OCI-LY7 (cell line): ENCODE data around the gene PHTF1. TPM values are rescaled to one million over a fixed set of nuclear protein-coding genes. Genes with fewer than 3 reads are reported as not detected.

Source experiments
- BruUV-seq: library from RNA; stranded (reverse); fragments of 400-500 nt; replicated peaks from 2 replicates; lab custom pipeline; 2021; lab: Mats Ljungman, UMichigan
- CTCF ChIA-PET: fragments of 300-600 bp; sonication (Branson Sonifier 250); formaldehyde crosslinking; loops from one replicate; lab custom pipeline; 2022; ENCODE audit warnings: antibody characterized with exemption; ENCODE audit not compliant: unreplicated experiment; lab: Charles Lee
- POLR2A ChIA-PET: fragments of 300-600 bp; sonication (Branson Sonifier 250); formaldehyde crosslinking; loops from one replicate; lab custom pipeline; 2022; ENCODE audit warnings: antibody characterized with exemption; lab: Charles Lee
- DNase-seq: peaks from one replicate; pipeline ENCODE4 v3.0.0-alpha.2; 2015; ENCODE audit warnings: low spot score
- H2AFZ ChIP-seq: fragments of 200-600 bp; sonication (generic), shearing (Covaris generic); 2 replicates; pipeline ENCODE4 v1.6.1; 2014; ENCODE audit warnings: mild to moderate bottlenecking, antibody characterized with exemption, low read length, moderate library complexity
- H3K27ac ChIP-seq: fragments of 200-600 bp; sonication (generic); 2 replicates; pipeline ENCODE4 v1.5.1; 2014; ENCODE audit warnings: mixed run types, low read depth, mild to moderate bottlenecking, moderate library complexity, low read length, inconsistent platforms; ENCODE audit not compliant: poor library complexity, severe bottlenecking
- H3K36me3 ChIP-seq: fragments of 200-600 bp; sonication (generic); 2 replicates; pipeline ENCODE4 v1.6.1; 2014; ENCODE audit warnings: mild to moderate bottlenecking, antibody characterized with exemption, low read length, moderate library complexity, mixed read lengths; ENCODE audit not compliant: insufficient read depth
- H3K4me1 ChIP-seq: fragments of 200-600 bp; sonication (generic); 2 replicates; pipeline ENCODE4 v1.5.1; 2014; ENCODE audit warnings: mild to moderate bottlenecking, low read length; ENCODE audit not compliant: insufficient read depth, poor library complexity, severe bottlenecking
- H3K4me2 ChIP-seq: fragments of 200-600 bp; sonication (generic); 2 replicates; pipeline ENCODE4 v1.6.1; 2014; ENCODE audit warnings: mild to moderate bottlenecking, low read length
- H3K4me3 ChIP-seq: fragments of 200-600 bp; sonication (generic); 2 replicates; pipeline ENCODE4 v1.5.1; 2014; ENCODE audit warnings: mild to moderate bottlenecking, low read depth, low read length; ENCODE audit not compliant: poor library complexity, severe bottlenecking
- H3K79me2 ChIP-seq: fragments of 200-600 bp; sonication (generic); 2 replicates; pipeline ENCODE4 v1.6.1; 2016; ENCODE audit warnings: low read depth, mild to moderate bottlenecking, low read length, moderate library complexity, mixed read lengths; ENCODE audit not compliant: insufficient read depth
- H3K9me2 ChIP-seq: fragments of 200-600 bp; sonication (generic); 2 replicates; pipeline ENCODE4 v1.6.1; 2016; ENCODE audit warnings: mild to moderate bottlenecking, low read length, mixed read lengths; ENCODE audit not compliant: insufficient read depth
- H3K9me3 ChIP-seq: fragments of 200-600 bp; sonication (generic); 2 replicates; pipeline ENCODE4 v1.6.1; 2014; ENCODE audit warnings: mild to moderate bottlenecking, mixed run types, low read length, mixed read lengths
- H4K20me1 ChIP-seq: fragments of 200-600 bp; sonication (generic); 2 replicates; pipeline ENCODE4 v1.6.1; 2014; ENCODE audit warnings: mild to moderate bottlenecking, antibody characterized with exemption, low read length, moderate library complexity, mixed read lengths; ENCODE audit not compliant: insufficient read depth
- CTCF ChIP-seq: fragments of 200-600 bp; sonication (generic); conservative IDR thresholded peaks from 2 replicates; pipeline ENCODE4 v1.5.1; 2014; ENCODE audit warnings: mild to moderate bottlenecking, antibody characterized with exemption, low read length, moderate library complexity, mixed read lengths
- EZH2phosphoT487 ChIP-seq: fragments of 200-600 bp; sonication (generic); IDR thresholded peaks from 2 replicates; pipeline ENCODE4 v1.6.1; 2018; ENCODE audit warnings: low read depth, borderline replicate concordance, mild to moderate bottlenecking, mixed run types, antibody characterized with exemption, low read length, moderate library complexity, mixed read lengths
- intact Hi-C: fragments of 100-400 bp; cut with micrococcal nuclease; formaldehyde crosslinking; loops from one replicate; pipeline ENCODE4 v1.10.0; 2022; ENCODE audit not compliant: unreplicated experiment
- total RNA-seq, 2 experiments: library from RNA; depleted of rRNA in 1 of 2; stranded (reverse); fragments of >200 nt in 1 of 2; shearing (Covaris generic) in 1 of 2; gene quantifications; 2 replicates each; pipeline ENCODE4 v1.2.3, GENCODE V29; 2014 to 2022

Gene PHTF1
- total RNA-seq, 2 experiments from 2014 or later: 11.8 to 18.8 TPM

GRCh38 chr1:113804421-113805255 is 45.4 kb upstream of the PHTF1 start:
- Histone ChIP-seq H3K9me3 (no peaks in the 10 kb centered on the region), H3K9me2 (no peaks in the 10 kb centered on the region), H3K79me2 (peaks cover 100% of the 10 kb centered on the region), H3K4me2 (no peak overlapping the region), H2AFZ (no peak overlapping the region), H3K36me3 (peaks cover 42% of the 10 kb centered on the region), H3K4me1 (peaks cover 14% of the 10 kb centered on the region), H3K27ac (no peak overlapping the region), H3K4me3 (no peak overlapping the region), H4K20me1 (peaks cover 20% of the 10 kb centered on the region; the same call in 1 of the 2 replicates)
- intact Hi-C loops: no loop called here
- DNase-seq: no peak
- BruUV-seq: no TSS peak
- POLR2A ChIA-PET: interaction anchor here (0.6 to 1.7 kb wide), 8 partner anchors 10 to 950 kb away, joined by 3 to 12 read pairs (median 4); partner anchors contain the start of gene PHTF1
- no peak for TF ChIP-seq EZH2phosphoT487
- no peak for TF ChIP-seq CTCF
- CTCF ChIA-PET: no interaction called here

GRCh38 chr1:113802367-113803007 is 43.2 kb upstream of the PHTF1 start:
- no TSS peak for BruUV-seq
- ChIA-PET POLR2A (interaction anchor here (0.6 to 0.9 kb wide), 3 partner anchors 14 to 141 kb away, joined by 3 to 6 read pairs (median 3); no protein-coding TSS in a partner anchor), CTCF (no interaction called here)
- TF ChIP-seq CTCF (no peak), EZH2phosphoT487 (no peak)
- H3K27ac ChIP-seq: no peak overlapping the region
- H3K4me2 ChIP-seq: no peak overlapping the region
- H3K9me3 ChIP-seq: no peaks in the 10 kb centered on the region
- intact Hi-C loops: no loop called here
- H3K9me2 ChIP-seq: no peaks in the 10 kb centered on the region
- H3K4me3 ChIP-seq: no peak overlapping the region
- peaks cover 39% of the 10 kb centered on the region for H3K36me3 ChIP-seq
- peaks cover 21% of the 10 kb centered on the region for H4K20me1 ChIP-seq
- no peaks in the 10 kb centered on the region for H3K4me1 ChIP-seq
- H3K79me2 ChIP-seq: peaks cover 98% of the 10 kb centered on the region
- DNase-seq: no peak
- no peak overlapping the region for H2AFZ ChIP-seq
